Erythroblast (primary cell): ENCODE data around the gene RPS16.

Experiments used
- DNase-seq, 2 experiments: peaks; one replicate each; lab custom pipeline; 2025; lab: John Stamatoyannopoulos, UW
- GATA1 ChIP-seq: IDR thresholded peaks from 2 replicates; pipeline ENCODE4 v1.6.1; 2011; ENCODE audit warnings: low read depth, mild to moderate bottlenecking, control low read depth, low read length, moderate library complexity
- POLR2A ChIP-seq: IDR thresholded peaks from 2 replicates; pipeline ENCODE4 v1.6.1; 2011; ENCODE audit warnings: mild to moderate bottlenecking, low read length

RPS16 gene

DNA sequence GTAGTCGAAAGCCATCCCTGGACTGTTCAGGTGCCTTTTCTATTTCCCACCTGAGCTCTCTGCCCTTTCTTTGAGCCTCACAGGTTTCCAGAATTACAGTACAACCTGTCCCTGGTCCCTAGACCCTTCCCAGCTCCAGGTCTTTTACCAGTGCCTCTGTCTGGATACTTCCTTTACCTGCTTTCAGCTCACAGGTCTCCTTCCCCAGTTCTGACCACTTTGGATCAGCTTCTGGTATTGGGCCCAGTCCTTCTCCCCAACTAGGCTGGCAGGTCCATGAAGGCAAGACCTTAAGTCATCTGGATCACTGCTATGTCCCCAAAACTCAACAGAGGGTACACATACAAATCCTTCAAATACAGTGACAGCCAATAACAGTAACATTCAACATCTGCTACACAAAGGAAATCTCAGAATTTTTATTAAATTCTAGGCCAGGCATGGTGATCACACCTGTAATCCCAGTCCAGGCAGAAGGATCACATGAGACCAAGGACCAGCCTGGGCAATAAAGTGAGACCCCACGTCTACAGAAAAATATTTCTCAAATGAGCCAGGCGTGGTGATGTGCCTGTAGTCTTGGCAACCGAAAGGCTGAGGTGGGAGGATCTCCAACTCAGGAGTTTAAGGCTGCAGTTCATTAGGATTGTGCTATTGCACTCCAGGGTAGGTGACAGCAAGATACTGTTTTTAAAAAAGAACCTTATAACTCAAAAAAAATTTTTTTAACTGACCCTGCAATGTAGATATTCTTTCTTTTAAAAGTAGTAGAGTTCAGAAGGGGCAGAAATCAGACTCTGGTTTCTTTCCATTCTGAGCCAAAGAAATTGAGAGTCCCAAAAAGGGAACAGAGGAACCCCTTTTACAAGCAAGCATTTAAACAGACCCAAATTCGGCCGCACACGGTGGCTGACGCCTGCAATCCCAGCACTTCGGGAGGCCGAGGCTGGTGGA, 1.3 kb downstream of the RPS16 start:
- no peak for DNase-seq
- TF ChIP-seq GATA1 (no peak), POLR2A (no peak)

DNA sequence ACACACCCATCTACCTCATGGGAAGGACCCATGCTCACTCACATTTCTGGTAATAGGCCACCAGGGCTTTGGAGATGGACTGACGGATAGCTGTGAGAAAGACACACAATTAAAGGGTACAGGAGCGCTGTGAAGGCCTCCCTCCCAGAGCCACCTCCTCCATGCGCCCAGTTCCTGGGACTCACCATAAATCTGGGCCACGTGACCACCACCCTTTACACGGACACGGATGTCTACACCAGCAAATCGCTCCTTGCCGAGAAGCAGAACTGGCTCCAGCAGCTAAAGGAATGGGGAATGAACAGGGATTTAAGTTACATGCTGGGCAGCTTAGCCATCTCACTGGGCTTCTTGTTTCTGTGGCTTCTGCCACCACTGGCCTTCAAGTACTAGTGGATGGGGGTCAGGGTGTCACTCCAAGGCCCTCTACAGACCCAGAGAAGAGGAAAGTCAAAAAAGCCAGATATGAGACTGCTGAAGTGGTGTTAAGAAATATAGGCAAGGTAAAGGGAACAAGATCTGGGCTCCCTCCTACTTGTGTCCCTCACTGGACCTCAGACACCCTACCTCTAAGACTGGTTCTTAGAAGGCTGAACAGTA, 2.2 kb downstream of the RPS16 start:
- DNase-seq, result no peak
- no peak for TF ChIP-seq GATA1
- no peak for TF ChIP-seq POLR2A

DNA sequence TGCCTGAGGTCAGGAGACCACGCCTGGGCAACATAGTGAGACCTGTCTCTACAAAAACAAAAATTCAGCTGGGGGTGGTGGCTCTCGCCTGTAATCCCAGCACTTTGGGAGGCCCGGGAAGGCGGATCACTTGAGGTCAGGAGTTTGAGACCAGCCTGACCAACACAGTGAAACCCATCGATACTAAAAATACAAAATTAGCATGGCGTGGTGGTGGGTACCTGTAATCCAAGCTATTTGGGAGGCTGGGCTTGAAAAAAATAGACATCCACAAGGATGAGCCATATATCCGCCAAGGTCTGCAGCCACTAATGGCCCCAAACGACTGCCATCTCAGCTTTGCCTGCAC, 3.1 kb downstream of the RPS16 start:
- TF ChIP-seq GATA1 (no peak), POLR2A (no peak)
- no peak for DNase-seq

DNA sequence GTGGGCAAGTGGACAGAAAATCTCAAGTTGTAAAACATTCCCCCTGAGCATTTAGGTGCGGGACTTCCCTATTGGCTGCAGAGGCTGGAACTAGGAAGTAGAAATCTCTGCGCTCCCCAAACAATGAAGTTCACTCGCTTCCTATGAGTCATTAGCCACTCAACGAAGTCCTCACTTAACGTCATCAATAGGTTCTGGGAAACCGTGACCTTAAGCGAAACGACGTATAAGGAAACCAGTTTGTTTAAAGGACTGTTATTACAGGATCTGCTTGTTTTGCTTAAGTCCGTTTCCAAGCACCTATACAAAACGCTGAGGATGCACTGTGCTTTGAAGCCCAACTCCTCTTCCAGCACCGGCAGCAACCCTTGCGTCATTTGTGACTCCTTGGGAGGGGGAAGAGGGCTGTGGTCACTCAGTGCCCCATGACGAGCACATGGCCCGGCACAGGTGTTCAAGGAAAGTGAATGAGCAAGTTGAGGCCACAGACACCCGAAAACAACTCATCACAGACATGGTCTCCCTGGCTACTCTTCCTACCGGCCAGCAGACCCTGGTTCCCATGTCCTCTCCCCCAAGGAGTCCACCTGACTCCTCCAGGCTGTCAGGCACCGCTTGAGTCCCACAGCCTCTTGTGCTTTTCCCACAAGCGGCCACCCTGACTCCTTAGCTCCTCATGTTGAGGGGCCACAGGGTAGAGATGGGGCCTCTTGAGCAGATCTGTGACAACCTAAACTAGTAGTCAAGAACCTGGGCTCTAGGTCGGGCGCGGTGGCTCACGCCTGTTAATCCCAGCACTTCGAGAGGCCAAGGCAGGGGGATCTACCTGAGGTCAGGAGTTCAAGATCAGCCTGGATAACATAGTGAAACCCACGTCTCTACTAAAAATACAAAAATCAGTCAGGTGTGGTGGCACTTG, 4.8 kb downstream of the RPS16 start:
- TF ChIP-seq POLR2A (peak; percentile 38), GATA1 (no peak)

DNA sequence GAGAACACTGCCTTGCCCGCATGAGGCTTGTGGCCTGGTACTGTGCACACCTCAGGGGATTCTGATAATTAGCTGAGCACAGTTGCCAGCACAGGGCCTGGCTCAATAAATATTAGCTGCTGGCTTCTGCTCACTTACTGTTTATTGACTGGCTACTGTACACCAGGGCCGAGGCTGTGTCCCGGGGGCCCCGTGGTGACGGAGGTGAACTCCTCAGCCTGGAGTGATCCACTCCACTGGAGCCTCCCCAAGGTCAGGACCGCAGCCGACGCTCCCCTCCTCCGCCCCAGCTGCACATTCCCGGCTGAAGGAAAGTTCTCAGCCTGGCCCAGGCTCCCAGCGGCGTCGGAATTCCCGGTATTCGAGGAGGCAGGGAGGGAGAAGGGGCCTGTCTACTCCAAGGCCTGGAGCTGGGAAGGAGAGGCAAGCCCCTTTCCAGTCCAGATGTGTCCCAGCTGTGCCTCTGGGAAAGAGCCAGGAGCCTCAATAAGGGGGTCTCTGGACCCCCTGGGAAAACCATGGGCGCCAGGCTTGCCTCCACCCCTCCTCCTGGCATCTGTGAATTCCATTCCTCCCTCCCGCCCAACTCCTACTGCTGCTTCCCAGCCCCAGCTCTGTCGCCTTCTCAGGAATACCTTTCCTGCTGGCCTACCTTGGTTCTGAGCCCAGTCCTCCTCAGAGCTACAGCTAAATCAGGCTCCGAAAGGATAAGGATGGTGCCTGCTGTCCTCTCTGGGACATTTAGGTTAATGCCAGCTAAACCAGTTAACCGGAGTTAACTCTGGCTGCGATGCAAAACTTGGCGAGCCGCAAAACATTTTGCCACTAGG, 7.3 kb downstream of the RPS16 start:
- TF ChIP-seq POLR2A (no peak), GATA1 (no peak)
- DNase-seq, result no peak

More for the DNA sequence above, 4.8 kb downstream of the RPS16 start:
- DNase-seq, result no peak

DNA sequence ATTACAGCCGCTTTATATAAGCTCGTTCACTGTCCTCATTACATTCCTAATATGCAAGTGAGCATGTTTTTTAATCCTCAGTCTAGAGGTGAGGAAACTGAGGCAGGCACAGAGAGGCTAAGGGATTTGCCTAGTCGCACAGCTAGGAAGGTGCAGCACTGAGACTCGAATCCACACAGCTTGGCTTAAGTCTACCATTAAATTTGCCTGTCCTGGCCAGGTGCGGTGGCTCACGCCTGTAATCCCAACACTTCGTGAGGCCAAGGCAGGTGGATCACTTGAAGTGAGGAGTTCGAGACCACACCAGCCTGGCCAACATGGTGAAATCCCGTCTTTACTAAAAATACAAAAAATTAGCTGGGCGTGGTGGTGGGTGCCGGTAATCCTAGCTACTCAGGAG, 8.0 kb downstream of the RPS16 start:
- TF ChIP-seq GATA1 (no peak), POLR2A (no peak)
- no peak for DNase-seq

DNA sequence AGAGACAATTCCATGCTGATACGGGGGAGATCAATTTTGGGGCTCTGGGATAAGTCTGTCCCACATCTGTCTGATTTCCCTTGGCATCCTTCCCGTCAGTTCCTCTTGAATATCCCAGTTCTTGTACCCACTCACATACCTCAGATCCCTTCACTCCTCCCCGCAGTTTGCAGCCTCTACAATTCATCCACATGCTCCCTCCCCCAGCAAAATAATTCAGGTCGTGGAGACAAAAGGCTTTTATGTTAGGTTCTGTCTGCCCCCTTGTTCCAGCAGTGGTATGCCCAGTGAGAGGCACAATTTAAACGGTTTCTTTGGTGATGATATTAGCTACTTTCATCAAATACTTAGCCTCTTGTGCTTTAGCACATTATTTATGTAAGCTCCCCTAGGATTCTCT, 9.6 kb downstream of the RPS16 start:
- TF ChIP-seq GATA1 (no peak), POLR2A (no peak)
- DNase-seq, result no peak

DNA sequence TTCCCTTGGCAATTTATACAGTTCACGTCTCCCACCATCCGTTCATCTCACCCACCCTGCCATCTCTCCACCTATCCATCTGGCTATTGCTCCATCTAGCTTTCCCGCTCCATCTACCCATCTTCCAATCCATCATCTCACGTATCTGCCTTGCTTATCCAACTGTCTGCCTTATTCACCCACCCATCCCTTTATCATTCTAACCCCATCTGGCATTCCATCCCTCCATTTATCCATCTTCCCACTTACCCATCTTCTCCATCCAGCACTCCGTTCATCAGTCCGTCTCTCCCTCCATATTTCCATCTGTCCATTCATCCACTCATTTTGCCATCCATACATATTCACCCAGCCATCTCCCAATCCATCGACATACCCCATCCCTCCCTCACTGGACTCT, 10.0 kb downstream of the RPS16 start:
- no peak for DNase-seq
- no peak for TF ChIP-seq POLR2A
- no peak for TF ChIP-seq GATA1

DNA sequence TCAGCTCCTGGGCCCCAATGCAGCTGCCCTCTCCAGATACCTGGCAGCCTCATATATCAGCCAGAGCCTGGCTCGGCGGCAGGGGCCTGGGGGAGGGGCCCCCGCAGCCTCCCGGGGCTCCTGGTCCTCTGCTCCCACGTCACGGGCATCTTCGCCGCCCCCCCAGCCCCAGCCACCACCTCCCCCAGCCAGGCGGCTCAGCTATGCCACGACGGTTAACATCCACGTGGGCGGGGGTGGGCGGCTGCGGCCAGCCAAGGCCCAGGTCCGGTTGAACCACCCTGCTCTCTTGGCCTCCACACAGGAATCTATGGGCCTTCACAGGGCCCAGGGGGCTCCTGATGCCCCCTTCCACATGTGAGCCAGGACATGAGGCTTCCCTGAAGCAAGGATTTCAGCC, 10.8 kb downstream of the RPS16 start:
- no peak for DNase-seq
- TF ChIP-seq GATA1 (no peak), POLR2A (no peak)

DNA sequence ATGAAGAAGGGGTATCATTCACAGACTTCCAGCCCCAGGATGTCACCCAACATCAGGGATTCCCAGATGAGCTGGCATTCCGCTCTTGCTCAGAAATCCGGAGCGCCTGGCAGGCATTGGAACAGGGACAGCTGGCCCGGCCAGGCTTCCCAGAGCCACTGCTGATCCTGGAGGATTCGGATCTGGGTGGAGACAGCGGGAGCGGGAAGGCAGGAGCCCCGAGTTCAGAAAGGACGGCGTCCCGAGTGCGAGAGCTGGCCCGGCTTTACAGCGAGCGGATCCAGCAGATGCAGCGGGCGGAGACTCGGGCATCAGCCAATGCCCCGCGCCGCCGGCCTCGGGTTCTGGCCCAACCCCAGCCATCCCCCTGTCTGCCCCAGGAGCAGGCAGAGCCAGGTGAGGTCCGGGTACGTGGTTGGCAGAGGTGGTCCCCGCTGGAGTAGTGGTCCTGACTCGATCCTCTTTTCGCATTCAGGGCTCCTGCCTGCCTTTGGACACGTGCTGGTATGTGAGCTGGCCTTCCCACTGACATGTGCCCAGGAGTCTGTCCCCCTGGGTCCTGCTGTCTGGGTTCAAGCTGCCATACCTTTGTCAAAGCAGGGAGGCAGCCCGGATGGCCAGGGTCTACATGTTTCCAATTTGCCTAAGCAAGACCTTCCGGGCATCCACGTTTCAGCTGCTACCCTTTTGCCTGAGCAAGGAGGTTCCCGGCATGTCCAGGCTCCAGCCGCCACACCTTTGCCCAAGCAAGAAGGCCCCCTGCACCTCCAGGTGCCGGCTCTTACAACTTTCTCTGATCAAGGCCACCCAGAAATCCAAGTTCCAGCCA, 12.3 kb downstream of the RPS16 start:
- DNase-seq, result no peak
- TF ChIP-seq GATA1, result no peak
- no peak for TF ChIP-seq POLR2A

DNA sequence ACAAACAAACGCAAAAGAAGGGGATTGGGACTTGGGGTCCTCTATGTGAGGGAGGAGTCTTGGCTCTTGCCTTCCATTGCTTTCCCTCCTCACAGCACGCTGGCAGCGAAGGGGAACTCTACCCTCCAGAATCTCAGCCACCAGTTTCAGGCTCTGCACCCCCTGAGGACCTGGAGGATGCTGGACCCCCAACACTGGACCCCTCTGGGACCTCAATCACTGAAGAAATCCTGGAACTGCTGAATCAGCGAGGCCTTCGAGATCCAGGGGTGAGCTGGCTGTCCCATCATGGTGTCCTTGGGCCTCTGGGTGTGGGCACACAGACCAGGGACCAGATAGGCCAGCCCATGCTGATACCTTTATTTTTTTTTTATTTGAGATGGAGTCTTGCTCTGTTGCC, 13.7 kb downstream of the RPS16 start:
- DNase-seq, result no peak

DNA sequence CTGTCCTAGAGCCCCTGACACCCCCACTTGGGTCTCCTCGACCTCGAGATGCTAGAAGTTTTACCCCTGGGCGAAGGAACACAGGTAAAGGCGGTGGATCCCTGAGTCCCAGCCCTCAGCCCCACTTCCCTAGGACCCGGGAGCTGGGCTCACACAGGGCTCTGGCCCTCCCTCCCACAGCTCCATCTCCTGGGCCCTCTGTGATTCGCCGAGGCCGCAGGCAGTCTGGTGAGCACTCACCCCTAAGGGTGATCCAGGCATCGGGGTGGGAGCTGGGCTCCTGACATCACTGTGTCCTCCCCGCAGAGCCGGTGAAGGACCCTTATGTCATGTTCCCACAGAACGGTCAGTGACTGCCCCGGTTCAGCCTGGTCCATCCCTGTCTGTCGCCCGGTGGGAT, 15.0 kb downstream of the RPS16 start:
- TF ChIP-seq POLR2A, result no peak
- no peak for TF ChIP-seq GATA1

More for the DNA sequence above, 13.7 kb downstream of the RPS16 start:
- TF ChIP-seq POLR2A, result no peak
- TF ChIP-seq GATA1, result no peak

More for the DNA sequence above, 15.0 kb downstream of the RPS16 start:
- DNase-seq, result no peak
